Body of pancreas (tissue), 4 donors: ENCODE measurements around the gene CST6. TPM values are rescaled to one million over a fixed set of nuclear protein-coding genes. Genes with fewer than 3 reads are reported as not detected.

Source experiments
- ATAC-seq: fragments of 150-250 bp; one replicate; pipeline ENCODE4 v1.9.1; 2016
- DNase-seq, 4 donors: peaks; one replicate each; pipeline ENCODE4 v3.0.0-alpha.2; 2019
- H3K27ac ChIP-seq, 4 donors: fragments of 200-600 bp; sonication (generic); 1 replicate in 3 of 4; 2 replicates in 1 of 4; pipeline versions ENCODE4 v1.5.1 to v1.6.1; 2016 to 2019; ENCODE audit warnings: mild to moderate bottlenecking in 1 of 4, mixed read lengths in 1 of 4, moderate library complexity in 1 of 4
- H3K27me3 ChIP-seq, 2 donors: fragments of 200-600 bp; sonication (generic); one replicate each; pipeline ENCODE4 v1.6.0; 2016; ENCODE audit warnings: mild to moderate bottlenecking in 1 of 2
- H3K36me3 ChIP-seq, 2 donors: fragments of 200-600 bp; sonication (generic); replicated peaks in 1 of 2; 2 replicates each; pipeline ENCODE4 v1.5.1; 2016; ENCODE audit warnings: low read depth in 2 of 2; ENCODE audit not compliant: insufficient read depth in 1 of 2
- H3K4me1 ChIP-seq: fragments of 200-600 bp; sonication (generic); one replicate; pipeline ENCODE4 v1.6.0; 2016
- H3K4me3 ChIP-seq, 2 donors: fragments of 200-600 bp; sonication (generic); 1 replicate in 1 of 2; 2 replicates in 1 of 2; pipeline ENCODE4 v1.5.1; 2016 to 2019
- H3K9me3 ChIP-seq, 3 donors: fragments of 200-600 bp; sonication (generic); 1 replicate in 2 of 3; 2 replicates in 1 of 3; pipeline ENCODE4 v1.5.1; 2016
- CTCF ChIP-seq, 7 experiments: fragments of 450-650 bp in 4 of 7; fragments of 200-600 bp in 3 of 7; sonication (generic) in 3 of 7; IDR thresholded peaks; one replicate each; pipeline ENCODE4 v1.5.1; 2016 to 2019; ENCODE audit warnings: antibody characterized with exemption in 7 of 7
- POLR2A ChIP-seq, 3 donors: fragments of 450-650 bp; IDR thresholded peaks; one replicate each; pipeline ENCODE4 v1.6.1; 2016; ENCODE audit warnings: antibody characterized with exemption in 3 of 3, mild to moderate bottlenecking in 2 of 3
- WGBS, 2 donors: methylation state at CpG; one replicate each; pipeline ENCODE4 v1.1.5; 2017; 5-methylcytosine and 5-hydroxymethylcytosine counted together
- intact Hi-C: fragments of 100-400 bp; cut with DNase I; formaldehyde crosslinking; loops from one replicate; pipeline ENCODE4 v1.15.1; 2023
- total RNA-seq, 2 donors: library from RNA; depleted of rRNA; stranded (reverse); fragments of >200 nt; gene quantifications; one replicate each; pipeline ENCODE4 v1.1.0, GENCODE V29; 2016

CST6 gene
- total RNA-seq, 2 donors from 2014 or later: not detected

DNA sequence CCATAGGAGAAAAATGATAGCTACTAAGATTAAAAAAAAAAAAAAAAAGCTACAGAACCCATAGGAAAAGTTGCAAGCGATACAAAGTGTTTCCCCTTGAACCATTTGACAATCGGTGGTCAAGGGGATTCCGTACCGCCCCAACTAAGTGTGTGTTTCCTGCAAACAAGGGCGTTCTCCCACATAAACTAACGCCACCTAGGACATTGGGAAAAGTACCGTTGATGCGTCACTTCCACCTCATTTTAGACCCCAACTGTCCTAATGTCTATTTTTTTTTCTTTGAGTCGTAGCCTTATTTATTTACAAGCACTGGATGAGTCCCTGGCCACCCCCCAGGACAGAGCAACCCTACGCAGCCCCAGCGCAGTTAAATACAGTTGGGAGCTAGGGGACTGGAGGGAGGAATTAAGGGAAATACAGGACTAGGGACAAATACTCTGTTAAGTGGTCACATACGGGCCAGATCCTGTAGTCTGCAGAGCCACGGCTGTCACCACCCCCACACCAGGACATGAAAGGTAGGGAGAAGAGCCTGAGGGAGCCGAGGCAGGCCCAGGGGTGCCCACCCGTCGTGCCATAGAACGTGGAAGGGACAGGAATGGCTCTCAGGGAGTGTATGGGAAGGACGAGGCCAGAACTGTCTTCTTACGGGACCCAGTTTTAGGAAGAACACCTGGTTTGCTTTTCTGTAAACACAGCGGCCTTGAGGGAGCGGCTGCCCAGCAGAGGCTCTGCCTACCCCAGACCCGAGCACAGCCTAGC lies 28.8 kb upstream of the CST6 start:
- intact Hi-C loops: loop anchor here (5.0 kb wide), 1 partner anchor 101 kb away; no protein-coding TSS in a partner anchor
- H3K4me1 ChIP-seq: no peaks in the 10 kb centered on the region
- DNase-seq: no peak
- H3K4me3 ChIP-seq: no peak overlapping the region
- peaks cover 1 to 2% of the 10 kb centered on the region in 2 donors for H3K36me3 ChIP-seq
- 55 to 68% methylated on average over 21 to 22 of the region's 22 CpGs for WGBS, 2 donors
- H3K9me3 ChIP-seq: no peaks in the 10 kb centered on the region
- no peak for ATAC-seq
- H3K27me3 ChIP-seq: no peaks in the 10 kb centered on the region
- TF ChIP-seq POLR2A (IDR thresholded peaks at IDR 0.05) (no peak), CTCF (IDR thresholded peaks at IDR 0.05) (no peak)
- peak overlapping the region in 1 of 4 donors; percentile 9 for H3K27ac ChIP-seq

DNA sequence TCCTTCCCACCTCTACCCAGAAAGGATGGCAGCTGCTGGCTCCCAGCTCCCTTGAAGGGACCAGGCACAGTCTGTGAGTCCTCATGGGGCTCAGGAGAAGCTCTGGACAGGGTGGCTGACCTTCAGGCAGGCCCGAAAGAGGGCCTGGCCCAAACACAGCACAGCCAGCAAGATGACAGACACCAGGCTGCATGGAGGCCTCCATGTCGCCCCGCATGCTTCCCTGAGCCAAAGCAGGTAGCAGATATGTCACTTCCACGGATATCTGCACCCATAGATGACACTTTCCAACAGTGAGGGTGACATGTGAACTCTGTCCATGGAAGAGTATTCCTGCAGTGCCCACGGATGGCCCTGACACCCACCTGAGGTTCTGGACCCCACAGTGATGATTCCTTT lies 28.2 kb upstream of the CST6 start:
- ATAC-seq (no peak), DNase-seq (no peak)
- TF ChIP-seq POLR2A (IDR thresholded peaks at IDR 0.05): no peak
- TF ChIP-seq CTCF (IDR thresholded peaks at IDR 0.05): no peak
- Histone ChIP-seq H3K27me3 (no peaks in the 10 kb centered on the region), H3K4me3 (no peak overlapping the region), H3K4me1 (no peaks in the 10 kb centered on the region), H3K9me3 (no peaks in the 10 kb centered on the region), H3K27ac (peak overlapping the region in 1 of 4 donors; percentile 9), H3K36me3 (no peaks in the 10 kb centered on the region)
- intact Hi-C loops: loop anchor here (5.0 kb wide), 1 partner anchor 101 kb away; no protein-coding TSS in a partner anchor
- WGBS, 2 donors: 75% methylated on average over 5 of the region's 5 CpGs; no CpG with 5 or more reads in 1 of the 2 donors

DNA sequence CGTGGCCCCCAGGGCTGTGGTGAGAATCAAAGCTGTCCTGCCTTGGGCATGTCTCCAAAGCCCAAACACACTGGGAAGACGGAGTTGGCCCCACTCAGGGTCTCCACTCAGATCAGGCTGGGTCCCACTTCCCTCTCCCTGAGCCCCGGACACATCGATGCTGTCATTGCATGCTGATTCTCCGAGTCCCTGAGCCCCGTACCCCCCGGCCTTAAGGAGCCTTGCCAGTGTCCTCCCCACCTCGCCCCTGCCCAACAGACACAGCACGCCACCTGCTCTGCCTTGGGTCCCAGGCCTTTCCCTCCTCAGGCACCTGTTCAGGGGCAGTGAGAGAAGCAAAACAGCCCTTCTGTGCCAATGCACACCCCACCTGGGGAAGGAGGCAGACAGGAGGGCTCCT lies 24.5 kb upstream of the CST6 start:
- intact Hi-C loops: no loop called here
- H3K27me3 ChIP-seq: no peaks in the 10 kb centered on the region
- H3K4me1 ChIP-seq: peaks cover 5% of the 10 kb centered on the region
- 46 to 70% methylated on average over 8 to 9 of the region's 9 CpGs for WGBS, 2 donors
- TF ChIP-seq CTCF (IDR thresholded peaks at IDR 0.05): no peak
- no peak for TF ChIP-seq POLR2A (IDR thresholded peaks at IDR 0.05)
- no peak overlapping the region for H3K27ac ChIP-seq
- no peak overlapping the region for H3K4me3 ChIP-seq
- DNase-seq (no peak), ATAC-seq (no peak)
- H3K36me3 ChIP-seq: no peaks in the 10 kb centered on the region
- H3K9me3 ChIP-seq: no peaks in the 10 kb centered on the region

- WGBS, 2 donors: 10% methylated on average over 8 to 10 of the region's 10 CpGs
- Histone ChIP-seq H3K27ac (peak overlapping the region in 2 of 4 donors; percentile 27 to 36), H3K9me3 (no peaks in the 10 kb centered on the region), H3K4me3 (no peak overlapping the region), H3K4me1 (peaks cover 5% of the 10 kb centered on the region), H3K27me3 (no peaks in the 10 kb centered on the region), H3K36me3 (no peaks in the 10 kb centered on the region)
- intact Hi-C loops: no loop called here
- DNase-seq: peak; percentile 94 to 97 (median 95)
- peak; percentile 99 for ATAC-seq
- no peak for TF ChIP-seq POLR2A (IDR thresholded peaks at IDR 0.05)
- TF ChIP-seq CTCF (IDR thresholded peaks at IDR 0.05): peak; percentile 86 to 100 (median 99)
Measured at GRCh38 chr11:65988791-65989592, 22.8 kb upstream of the CST6 start.
